Caco-2 (cell line): ENCODE measurements around the gene CTNND2. TPM values are rescaled to one million over a fixed set of nuclear protein-coding genes. Genes with fewer than 3 reads are reported as not detected.

Experiments used
- BruUV-seq: library from RNA; stranded (reverse); fragments of 400-500 nt; replicated peaks from 2 replicates; lab custom pipeline; 2021; lab: Mats Ljungman, UMichigan
- CTCF ChIA-PET: fragments of 300-600 bp; sonication (Branson Sonifier 250); formaldehyde crosslinking; loops from one replicate; lab custom pipeline; 2022; ENCODE audit warnings: antibody characterized with exemption; lab: Charles Lee
- POLR2A ChIA-PET: fragments of 300-600 bp; sonication (Branson Sonifier 250); formaldehyde crosslinking; loops from one replicate; lab custom pipeline; 2022; ENCODE audit warnings: antibody characterized with exemption; lab: Charles Lee
- DNase-seq, 2 experiments: peaks; one replicate each; pipeline versions ENCODE4 v3.0.0 to v3.0.0-alpha.2; 2020 to 2022
- H3K27me3 ChIP-seq: replicated peaks from 2 replicates; pipeline ENCODE4 v1.6.0; 2011; ENCODE audit warnings: low read length; ENCODE audit not compliant: control insufficient read depth, insufficient read depth
- H3K36me3 ChIP-seq: 2 replicates; pipeline ENCODE4 v1.5.1; 2011; ENCODE audit warnings: low read length; ENCODE audit not compliant: control insufficient read depth, insufficient read depth
- H3K4me1 ChIP-seq: fragments of 250-450 bp; sonication (Bioruptor Pico); 2 replicates; pipeline ENCODE4 v1.5.1; 2020; ENCODE audit warnings: mild to moderate bottlenecking
- H3K4me3 ChIP-seq: 2 replicates; pipeline ENCODE4 v1.5.1; 2011; ENCODE audit warnings: low read depth, mild to moderate bottlenecking, control low read depth, low read length
- H3K9me3 ChIP-seq: fragments of 250-450 bp; sonication (Bioruptor Pico); 2 replicates; pipeline ENCODE4 v1.5.1; 2020; ENCODE audit warnings: mild to moderate bottlenecking, moderate library complexity
- H3K27ac Mint-ChIP-seq: one replicate; pipeline ENCODE4 v1.8.0; 2022; ENCODE audit warnings: mixed read lengths; ENCODE audit not compliant: unreplicated experiment
- H3K27me3 Mint-ChIP-seq: one replicate; pipeline ENCODE4 v1.8.0; 2022; ENCODE audit warnings: mixed read lengths; ENCODE audit not compliant: insufficient read depth, unreplicated experiment
- H3K36me3 Mint-ChIP-seq: one replicate; pipeline ENCODE4 v1.8.0; 2022; ENCODE audit warnings: mild to moderate bottlenecking, mixed read lengths; ENCODE audit not compliant: insufficient read depth, unreplicated experiment
- H3K4me1 Mint-ChIP-seq: one replicate; pipeline ENCODE4 v1.8.0; 2022; ENCODE audit warnings: low read depth, mixed read lengths; ENCODE audit not compliant: unreplicated experiment
- H3K4me3 Mint-ChIP-seq: one replicate; pipeline ENCODE4 v1.8.0; 2022; ENCODE audit warnings: mild to moderate bottlenecking, moderate library complexity, mixed read lengths; ENCODE audit not compliant: unreplicated experiment
- H3K9me3 Mint-ChIP-seq: one replicate; pipeline ENCODE4 v1.8.0; 2022; ENCODE audit warnings: mixed read lengths; ENCODE audit not compliant: unreplicated experiment
- intact Hi-C: fragments of 100-400 bp; cut with micrococcal nuclease; formaldehyde crosslinking; loops from one replicate; pipeline ENCODE4 v1.10.0; 2022; ENCODE audit not compliant: unreplicated experiment
- total RNA-seq: library from RNA; stranded (reverse); gene quantifications from 2 replicates; pipeline ENCODE4 v1.2.3, GENCODE V29; 2022
- TF ChIP-seq, protein P1 (sequence below), 2 experiments: fragments of 200-600 bp in 1 of 2; IDR thresholded peaks; 1 replicate in 1 of 2; 2 replicates in 1 of 2; pipeline versions ENCODE4 v1.5.1 to v1.8.0; 2011 to 2022; ENCODE audit warnings: antibody characterized with exemption in 1 of 2, control low read depth in 1 of 2, inconsistent platforms in 1 of 2, low read depth in 1 of 2, low read length in 1 of 2, mild to moderate bottlenecking in 1 of 2, moderate library complexity in 1 of 2; ENCODE audit not compliant: insufficient read depth in 1 of 2, severe bottlenecking in 1 of 2, unreplicated experiment in 1 of 2

The CTNND2 gene
- total RNA-seq, 1 experiment from 2014 or later, result 0.32 TPM

- Histone ChIP-seq H3K4me3 (no peak overlapping the region), H3K4me1 (no peaks in the 10 kb centered on the region), H3K27me3 (no peaks in the 10 kb centered on the region; the same call in 1 of the 2 replicates), H3K36me3 (no peaks in the 10 kb centered on the region), H3K9me3 (no peaks in the 10 kb centered on the region)
- H3K27ac Mint-ChIP-seq, result no peak overlapping the region
- TF ChIP-seq, protein P1, sequence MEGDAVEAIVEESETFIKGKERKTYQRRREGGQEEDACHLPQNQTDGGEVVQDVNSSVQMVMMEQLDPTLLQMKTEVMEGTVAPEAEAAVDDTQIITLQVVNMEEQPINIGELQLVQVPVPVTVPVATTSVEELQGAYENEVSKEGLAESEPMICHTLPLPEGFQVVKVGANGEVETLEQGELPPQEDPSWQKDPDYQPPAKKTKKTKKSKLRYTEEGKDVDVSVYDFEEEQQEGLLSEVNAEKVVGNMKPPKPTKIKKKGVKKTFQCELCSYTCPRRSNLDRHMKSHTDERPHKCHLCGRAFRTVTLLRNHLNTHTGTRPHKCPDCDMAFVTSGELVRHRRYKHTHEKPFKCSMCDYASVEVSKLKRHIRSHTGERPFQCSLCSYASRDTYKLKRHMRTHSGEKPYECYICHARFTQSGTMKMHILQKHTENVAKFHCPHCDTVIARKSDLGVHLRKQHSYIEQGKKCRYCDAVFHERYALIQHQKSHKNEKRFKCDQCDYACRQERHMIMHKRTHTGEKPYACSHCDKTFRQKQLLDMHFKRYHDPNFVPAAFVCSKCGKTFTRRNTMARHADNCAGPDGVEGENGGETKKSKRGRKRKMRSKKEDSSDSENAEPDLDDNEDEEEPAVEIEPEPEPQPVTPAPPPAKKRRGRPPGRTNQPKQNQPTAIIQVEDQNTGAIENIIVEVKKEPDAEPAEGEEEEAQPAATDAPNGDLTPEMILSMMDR (IDR thresholded peaks at IDR 0.05; ENCODE audit: insufficient read depth in 1 of 2, low read depth in 1 of 2, low read length in 1 of 2, severe bottlenecking in 1 of 2, unreplicated experiment in 1 of 2), result no peak
- H3K36me3 Mint-ChIP-seq, result no peaks in the 10 kb centered on the region
- no peaks in the 10 kb centered on the region for H3K4me1 Mint-ChIP-seq
- intact Hi-C loops, result no loop called here
- CTCF ChIA-PET, result no interaction called here
- POLR2A ChIA-PET, result no interaction called here
- no peak for DNase-seq
- H3K4me3 Mint-ChIP-seq, result no peak overlapping the region
- peaks cover 14% of the 10 kb centered on the region for H3K27me3 Mint-ChIP-seq
- H3K9me3 Mint-ChIP-seq, result no peaks in the 10 kb centered on the region
- no TSS peak for BruUV-seq
Measured at GRCh38 chr5:11012295-11012694, 892.0 kb downstream of the CTNND2 start.

GRCh38 chr5:11010429-11011210, 893.6 kb downstream of the CTNND2 start:
- no peak overlapping the region for H3K4me3 Mint-ChIP-seq
- H3K36me3 ChIP-seq, result no peaks in the 10 kb centered on the region
- H3K27me3 Mint-ChIP-seq, result peaks cover 19% of the 10 kb centered on the region
- H3K36me3 Mint-ChIP-seq, result no peaks in the 10 kb centered on the region
- TF ChIP-seq, protein P1 (IDR thresholded peaks at IDR 0.05; ENCODE audit: insufficient read depth in 1 of 2, low read depth in 1 of 2, low read length in 1 of 2, severe bottlenecking in 1 of 2, unreplicated experiment in 1 of 2), result no peak
- DNase-seq, result no peak
- no peaks in the 10 kb centered on the region for H3K9me3 ChIP-seq
- H3K27me3 ChIP-seq, result no peaks in the 10 kb centered on the region
- BruUV-seq, result no TSS peak
- ChIA-PET CTCF (no interaction called here), POLR2A (no interaction called here)
- H3K9me3 Mint-ChIP-seq, result peaks cover 6% of the 10 kb centered on the region
- intact Hi-C loops, result no loop called here
- H3K4me3 ChIP-seq, result no peak overlapping the region
- no peaks in the 10 kb centered on the region for H3K4me1 Mint-ChIP-seq
- H3K27ac Mint-ChIP-seq, result no peak overlapping the region
- no peaks in the 10 kb centered on the region for H3K4me1 ChIP-seq

- Mint-ChIP-seq H3K27me3 (peaks cover 19% of the 10 kb centered on the region), H3K36me3 (no peaks in the 10 kb centered on the region), H3K27ac (no peak overlapping the region), H3K9me3 (peaks cover 6% of the 10 kb centered on the region), H3K4me3 (no peak overlapping the region), H3K4me1 (no peaks in the 10 kb centered on the region)
- Histone ChIP-seq H3K4me3 (no peak overlapping the region), H3K27me3 (no peaks in the 10 kb centered on the region), H3K9me3 (no peaks in the 10 kb centered on the region), H3K4me1 (no peaks in the 10 kb centered on the region), H3K36me3 (no peaks in the 10 kb centered on the region)
- intact Hi-C loops, result no loop called here
- POLR2A ChIA-PET, result no interaction called here
- TF ChIP-seq, protein P1 (IDR thresholded peaks at IDR 0.05; ENCODE audit: insufficient read depth in 1 of 2, low read depth in 1 of 2, low read length in 1 of 2, severe bottlenecking in 1 of 2, unreplicated experiment in 1 of 2), result no peak
- no peak for DNase-seq
- no TSS peak for BruUV-seq
- CTCF ChIA-PET, result no interaction called here
Measured at GRCh38 chr5:11009576-11009975, 894.7 kb downstream of the CTNND2 start.
